ENCODE measurements around the gene CELSR2. TPM values are rescaled to one million over a fixed set of nuclear protein-coding genes. Genes with fewer than 3 reads are reported as not detected.

Gene CELSR2
- total and polyA plus RNA-seq, 2 of the 8 experiments (the other 6 are each of a cell fraction or from before 2014, with no cell fraction given): 12.0 to 27.7 TPM

DNA sequence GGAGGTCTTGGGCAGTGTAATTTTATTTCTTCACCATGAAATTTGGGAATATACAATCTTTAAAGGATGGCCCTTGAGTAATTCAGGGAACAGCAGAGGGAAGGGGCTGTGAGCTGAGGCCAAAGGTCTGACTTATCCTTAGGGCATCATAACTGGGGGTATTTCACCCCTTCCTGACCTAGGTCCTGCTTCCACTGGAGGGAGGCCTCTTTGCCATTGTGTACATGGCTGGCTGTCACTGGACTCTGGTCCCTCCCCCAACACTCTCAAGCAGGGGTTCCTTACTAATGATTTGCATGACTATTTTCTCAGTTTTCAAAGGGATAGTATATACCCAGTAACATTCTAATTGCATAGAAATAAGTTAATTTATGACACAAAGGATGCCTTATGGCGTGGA, 40.8 kb downstream of the CELSR2 start (continued):
- TF ChIP-seq EP300 (IDR thresholded peaks at IDR 0.05; ENCODE audit: borderline replicate concordance in 1 of 2, low read depth in 2 of 2, low read length in 2 of 2) (no peak), CEBPB (IDR thresholded peaks at IDR 0.05; ENCODE audit: low read depth, low read length) (no peak), SIX5 (IDR thresholded peaks at IDR 0.05; ENCODE audit: low read depth, low read length) (no peak), BRCA1 (IDR thresholded peaks at IDR 0.05; ENCODE audit: low read depth, low read length) (no peak), SUZ12 (IDR thresholded peaks at IDR 0.05; ENCODE audit: low read length) (no peak), CBX5 (IDR thresholded peaks at IDR 0.05; ENCODE audit: low read depth, low read length) (no peak)
- TF ChIP-seq, protein P1, sequence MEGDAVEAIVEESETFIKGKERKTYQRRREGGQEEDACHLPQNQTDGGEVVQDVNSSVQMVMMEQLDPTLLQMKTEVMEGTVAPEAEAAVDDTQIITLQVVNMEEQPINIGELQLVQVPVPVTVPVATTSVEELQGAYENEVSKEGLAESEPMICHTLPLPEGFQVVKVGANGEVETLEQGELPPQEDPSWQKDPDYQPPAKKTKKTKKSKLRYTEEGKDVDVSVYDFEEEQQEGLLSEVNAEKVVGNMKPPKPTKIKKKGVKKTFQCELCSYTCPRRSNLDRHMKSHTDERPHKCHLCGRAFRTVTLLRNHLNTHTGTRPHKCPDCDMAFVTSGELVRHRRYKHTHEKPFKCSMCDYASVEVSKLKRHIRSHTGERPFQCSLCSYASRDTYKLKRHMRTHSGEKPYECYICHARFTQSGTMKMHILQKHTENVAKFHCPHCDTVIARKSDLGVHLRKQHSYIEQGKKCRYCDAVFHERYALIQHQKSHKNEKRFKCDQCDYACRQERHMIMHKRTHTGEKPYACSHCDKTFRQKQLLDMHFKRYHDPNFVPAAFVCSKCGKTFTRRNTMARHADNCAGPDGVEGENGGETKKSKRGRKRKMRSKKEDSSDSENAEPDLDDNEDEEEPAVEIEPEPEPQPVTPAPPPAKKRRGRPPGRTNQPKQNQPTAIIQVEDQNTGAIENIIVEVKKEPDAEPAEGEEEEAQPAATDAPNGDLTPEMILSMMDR (IDR thresholded peaks at IDR 0.05; ENCODE audit: control extremely low read depth in 1 of 3, insufficient read depth in 1 of 3, low read depth in 1 of 3, low read length in 3 of 3): no peak

Measured in H1 (cell line).